GM13977 (cell line): ENCODE results near the gene SLC25A26.

ENCODE experiments used
- DNase-seq: peaks from one replicate; pipeline ENCODE4 v3.0.0; 2012; ENCODE audit warnings: low spot score
- CTCF ChIP-seq: IDR thresholded peaks from 2 replicates; pipeline ENCODE4 v1.5.1; 2012; ENCODE audit warnings: mild to moderate bottlenecking, control low read depth; ENCODE audit not compliant: insufficient read depth; ENCODE audit errors: extremely low read depth, missing control alignments
- in situ Hi-C: fragments of 300-500 bp; cut with MboI; formaldehyde crosslinking; loops from one replicate; pipeline ENCODE4 v1.12.0; 2022; ENCODE audit warnings: low sequenced_read_pairs, low pct_unique_long_range_greater_than_20kb, mixed read lengths, inconsistent platforms; ENCODE audit not compliant: unreplicated experiment

The SLC25A26 gene

GRCh38 chr3:66372681-66373350 is 152.0 kb downstream of the SLC25A26 start:
- peak; percentile 35 for DNase-seq
- in situ Hi-C loops: no loop called here
- peak; percentile 30 for TF ChIP-seq CTCF

- in situ Hi-C loops: loop anchor here (25.0 kb wide), 1 partner anchor 89 kb away; no protein-coding TSS in a partner anchor
- TF ChIP-seq CTCF: no peak
- DNase-seq: no peak
Observed at GRCh38 chr3:66376568-66376967, 155.8 kb downstream of the SLC25A26 start.

GRCh38 chr3:66377800-66378199 is 157.0 kb downstream of the SLC25A26 start:
- no peak for DNase-seq
- no peak for TF ChIP-seq CTCF
- in situ Hi-C loops: loop anchor here (25.0 kb wide), 1 partner anchor 90 kb away; no protein-coding TSS in a partner anchor

GRCh38 chr3:66378256-66378655 is 157.5 kb downstream of the SLC25A26 start:
- no peak for DNase-seq
- peak; percentile 54 for TF ChIP-seq CTCF
- in situ Hi-C loops: loop anchor here (25.0 kb wide), 1 partner anchor 91 kb away; no protein-coding TSS in a partner anchor

GRCh38 chr3:66379565-66379964 is 158.8 kb downstream of the SLC25A26 start:
- in situ Hi-C loops: loop anchor here (25.0 kb wide), 1 partner anchor 92 kb away; no protein-coding TSS in a partner anchor

More at GRCh38 chr3:66379565-66379964, 158.8 kb downstream of the SLC25A26 start:
- DNase-seq: no peak
- no peak for TF ChIP-seq CTCF
